ENCODE measurements around the gene ID4. TPM values are rescaled to one million over a fixed set of nuclear protein-coding genes. Genes with fewer than 3 reads are reported as not detected.

ID4 gene
- total RNA-seq, 2 experiments from 2014 or later = not detected

GRCh38 chr6:19855536-19855935 is 18.4 kb downstream of the ID4 start:
- POLR2A ChIA-PET = no interaction called here
- H3K9me3 Mint-ChIP-seq = no peaks in the 10 kb centered on the region
- no peak overlapping the region for H3K4me3 Mint-ChIP-seq

GRCh38 chr6:19857139-19857538 is 20.0 kb downstream of the ID4 start:
- H3K4me1 Mint-ChIP-seq = no peaks in the 10 kb centered on the region
- ATAC-seq (ENCODE audit: low read depth) (no peak), DNase-seq (no peak)
- POLR2A ChIA-PET = no interaction called here
- no peaks in the 10 kb centered on the region for H3K36me3 Mint-ChIP-seq
- no peaks in the 10 kb centered on the region for H3K9me3 Mint-ChIP-seq
- H3K4me3 Mint-ChIP-seq = no peak overlapping the region
- no peak overlapping the region for H3K27ac Mint-ChIP-seq
- no peaks in the 10 kb centered on the region for H3K27me3 Mint-ChIP-seq

More at GRCh38 chr6:19855536-19855935, 18.4 kb downstream of the ID4 start:
- DNase-seq (no peak), ATAC-seq (ENCODE audit: low read depth) (no peak)
- no peaks in the 10 kb centered on the region for H3K4me1 Mint-ChIP-seq
- H3K36me3 Mint-ChIP-seq = no peaks in the 10 kb centered on the region
- no peak overlapping the region for H3K27ac Mint-ChIP-seq
- no peaks in the 10 kb centered on the region for H3K27me3 Mint-ChIP-seq

- Mint-ChIP-seq H3K9me3 (no peaks in the 10 kb centered on the region), H3K4me1 (no peaks in the 10 kb centered on the region), H3K4me3 (no peak overlapping the region), H3K27me3 (no peaks in the 10 kb centered on the region), H3K27ac (no peak overlapping the region), H3K36me3 (no peaks in the 10 kb centered on the region)
- DNase-seq = no peak
- POLR2A ChIA-PET = no interaction called here
- no peak for ATAC-seq (ENCODE audit: low read depth)
Measured at GRCh38 chr6:19857703-19858102, 20.5 kb downstream of the ID4 start.

- no peak overlapping the region for H3K27ac Mint-ChIP-seq
- DNase-seq = no peak
Measured at GRCh38 chr6:19860235-19860877, 23.2 kb downstream of the ID4 start.

GRCh38 chr6:19864285-19864684 is 27.1 kb downstream of the ID4 start:
- DNase-seq (no peak), ATAC-seq (ENCODE audit: low read depth) (no peak)
- Mint-ChIP-seq H3K27me3 (no peaks in the 10 kb centered on the region), H3K9me3 (no peaks in the 10 kb centered on the region), H3K4me3 (no peak overlapping the region), H3K27ac (no peak overlapping the region), H3K4me1 (no peaks in the 10 kb centered on the region), H3K36me3 (no peaks in the 10 kb centered on the region)
- POLR2A ChIA-PET = no interaction called here

More at GRCh38 chr6:19860235-19860877, 23.2 kb downstream of the ID4 start:
- Mint-ChIP-seq H3K36me3 (no peaks in the 10 kb centered on the region), H3K27me3 (no peaks in the 10 kb centered on the region), H3K9me3 (no peaks in the 10 kb centered on the region), H3K4me3 (no peak overlapping the region), H3K4me1 (no peaks in the 10 kb centered on the region)
- ATAC-seq (ENCODE audit: low read depth) = no peak
- POLR2A ChIA-PET = no interaction called here

- Mint-ChIP-seq H3K27ac (no peak overlapping the region), H3K4me1 (no peaks in the 10 kb centered on the region), H3K4me3 (no peak overlapping the region), H3K27me3 (no peaks in the 10 kb centered on the region), H3K36me3 (no peaks in the 10 kb centered on the region), H3K9me3 (no peaks in the 10 kb centered on the region)
- POLR2A ChIA-PET = no interaction called here
- no peak for ATAC-seq (ENCODE audit: low read depth)
- DNase-seq = no peak
Measured at GRCh38 chr6:19865178-19865577, 28.0 kb downstream of the ID4 start.

- Mint-ChIP-seq H3K4me3 (no peak overlapping the region), H3K27me3 (no peaks in the 10 kb centered on the region), H3K4me1 (no peaks in the 10 kb centered on the region), H3K27ac (no peak overlapping the region), H3K36me3 (no peaks in the 10 kb centered on the region), H3K9me3 (no peaks in the 10 kb centered on the region)
- POLR2A ChIA-PET = no interaction called here
- ATAC-seq (ENCODE audit: low read depth) (no peak), DNase-seq (no peak)
Measured at GRCh38 chr6:19866173-19866984, 29.2 kb downstream of the ID4 start.

GRCh38 chr6:19866985-19867627 is 29.9 kb downstream of the ID4 start:
- ATAC-seq (ENCODE audit: low read depth) (no peak), DNase-seq (no peak)
- Mint-ChIP-seq H3K4me1 (no peaks in the 10 kb centered on the region), H3K9me3 (no peaks in the 10 kb centered on the region), H3K27ac (no peak overlapping the region), H3K27me3 (no peaks in the 10 kb centered on the region), H3K36me3 (no peaks in the 10 kb centered on the region), H3K4me3 (no peak overlapping the region)
- POLR2A ChIA-PET = no interaction called here

GRCh38 chr6:19869464-19869863 is 32.3 kb downstream of the ID4 start:
- ATAC-seq (ENCODE audit: low read depth) (no peak), DNase-seq (no peak)
- Mint-ChIP-seq H3K27me3 (no peaks in the 10 kb centered on the region), H3K27ac (no peak overlapping the region), H3K9me3 (no peaks in the 10 kb centered on the region), H3K4me1 (no peaks in the 10 kb centered on the region), H3K4me3 (no peak overlapping the region), H3K36me3 (no peaks in the 10 kb centered on the region)
- POLR2A ChIA-PET = no interaction called here

GRCh38 chr6:19870322-19870721 is 33.2 kb downstream of the ID4 start:
- POLR2A ChIA-PET = no interaction called here
- ATAC-seq (ENCODE audit: low read depth) (no peak), DNase-seq (no peak)
- Mint-ChIP-seq H3K4me3 (no peak overlapping the region), H3K27ac (no peak overlapping the region), H3K27me3 (no peaks in the 10 kb centered on the region), H3K4me1 (no peaks in the 10 kb centered on the region), H3K36me3 (no peaks in the 10 kb centered on the region), H3K9me3 (no peaks in the 10 kb centered on the region)

GRCh38 chr6:19873031-19873430 is 35.9 kb downstream of the ID4 start:
- ATAC-seq (ENCODE audit: low read depth) (no peak), DNase-seq (no peak)
- no peaks in the 10 kb centered on the region for H3K9me3 Mint-ChIP-seq
- no peaks in the 10 kb centered on the region for H3K36me3 Mint-ChIP-seq
- H3K4me3 Mint-ChIP-seq = no peak overlapping the region
- H3K27ac Mint-ChIP-seq = no peak overlapping the region
- H3K27me3 Mint-ChIP-seq = no peaks in the 10 kb centered on the region
- H3K4me1 Mint-ChIP-seq = no peaks in the 10 kb centered on the region
- POLR2A ChIA-PET = no interaction called here

GRCh38 chr6:19876672-19877071 is 39.5 kb downstream of the ID4 start:
- H3K4me3 Mint-ChIP-seq = no peak overlapping the region
- no peaks in the 10 kb centered on the region for H3K9me3 Mint-ChIP-seq
- no peaks in the 10 kb centered on the region for H3K4me1 Mint-ChIP-seq
- ATAC-seq (ENCODE audit: low read depth) (no peak), DNase-seq (no peak)
- POLR2A ChIA-PET = no interaction called here
- no peaks in the 10 kb centered on the region for H3K36me3 Mint-ChIP-seq
- H3K27me3 Mint-ChIP-seq = no peaks in the 10 kb centered on the region
- H3K27ac Mint-ChIP-seq = no peak overlapping the region

GRCh38 chr6:19879663-19880062 is 42.5 kb downstream of the ID4 start:
- Mint-ChIP-seq H3K36me3 (no peaks in the 10 kb centered on the region), H3K4me3 (no peak overlapping the region), H3K4me1 (no peaks in the 10 kb centered on the region), H3K27me3 (no peaks in the 10 kb centered on the region), H3K9me3 (no peaks in the 10 kb centered on the region), H3K27ac (no peak overlapping the region)
- ATAC-seq (ENCODE audit: low read depth) (no peak), DNase-seq (no peak)
- POLR2A ChIA-PET = no interaction called here

GRCh38 chr6:19880066-19880465 is 42.9 kb downstream of the ID4 start:
- no peaks in the 10 kb centered on the region for H3K4me1 Mint-ChIP-seq
- ATAC-seq (ENCODE audit: low read depth) (no peak), DNase-seq (no peak)
- no peaks in the 10 kb centered on the region for H3K27me3 Mint-ChIP-seq
- POLR2A ChIA-PET = no interaction called here
- no peak overlapping the region for H3K4me3 Mint-ChIP-seq
- no peaks in the 10 kb centered on the region for H3K9me3 Mint-ChIP-seq
- no peaks in the 10 kb centered on the region for H3K36me3 Mint-ChIP-seq
- H3K27ac Mint-ChIP-seq = no peak overlapping the region
